ENCODE data around the gene MINDY1. TPM values are rescaled to one million over a fixed set of nuclear protein-coding genes. Genes with fewer than 3 reads are reported as not detected.
A peak's percentile ranks its signal among the peaks of the same experiment; 100 is the strongest.

Gene MINDY1
- total RNA-seq, 1 donor from 2014 or later, result 5.5 TPM

DNA sequence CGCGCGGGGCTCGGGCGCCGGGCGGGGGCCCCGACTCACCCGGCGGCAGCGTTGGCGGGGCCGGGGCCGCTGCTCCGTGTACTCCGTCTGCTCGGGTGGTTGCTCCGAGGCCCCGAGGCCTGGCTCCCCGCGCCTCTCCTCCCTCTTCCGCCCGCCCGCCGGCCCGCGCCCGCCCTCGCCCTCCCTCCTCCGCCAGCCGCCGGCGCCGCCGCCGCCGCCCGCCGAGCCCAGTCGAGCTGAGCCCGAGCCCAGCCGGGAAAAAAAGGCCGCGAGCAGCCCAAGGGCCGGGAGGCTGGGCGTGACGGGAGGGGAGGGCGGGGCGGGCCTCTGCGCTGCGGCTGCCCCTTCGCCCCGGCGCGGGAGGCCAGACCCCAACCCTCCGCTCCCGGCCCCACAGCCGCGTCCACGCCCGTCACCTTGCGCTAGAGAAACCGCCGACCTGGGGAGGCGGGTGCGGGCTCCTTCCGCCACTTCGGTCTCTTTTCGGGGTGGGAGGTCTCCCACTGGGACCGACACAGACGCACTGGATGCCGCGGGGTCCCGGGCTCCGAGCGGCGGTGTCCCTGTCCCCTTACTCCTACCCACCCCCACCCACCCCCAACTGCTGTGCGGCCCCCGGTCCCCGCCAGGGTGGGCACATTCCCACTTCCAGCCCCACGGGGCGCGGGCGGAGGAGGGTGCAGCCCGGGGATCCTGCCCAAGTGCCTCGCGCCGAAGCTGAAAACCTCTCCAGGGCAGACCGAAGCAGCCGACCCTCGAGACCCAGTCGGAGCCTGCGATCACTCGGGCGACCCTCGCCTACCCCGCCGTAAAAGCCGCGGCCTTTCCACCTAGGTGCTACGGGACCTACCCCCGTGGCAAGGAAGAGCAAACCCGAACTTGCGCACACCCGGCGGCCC, 31.9 kb downstream of the MINDY1 start, which contains the start of gene CERS2:
Gene CERS2 (minus strand): TSS at position 256 of the 899 bp plus-strand sequence. CDS start 5,745 bp downstream, outside the sequence.
- Histone ChIP-seq H3K4me3 (ENCODE audit: low read depth, low read length) (peak within 1 kb of the TSS; percentile 79), H3K36me3 (ENCODE audit: control insufficient read depth, insufficient read depth, low read length) (no peaks in the 10 kb centered on the region), H3K27me3 (ENCODE audit: control insufficient read depth, insufficient read depth, low read length) (no peaks in the 10 kb centered on the region)
- TF ChIP-seq, protein P1, sequence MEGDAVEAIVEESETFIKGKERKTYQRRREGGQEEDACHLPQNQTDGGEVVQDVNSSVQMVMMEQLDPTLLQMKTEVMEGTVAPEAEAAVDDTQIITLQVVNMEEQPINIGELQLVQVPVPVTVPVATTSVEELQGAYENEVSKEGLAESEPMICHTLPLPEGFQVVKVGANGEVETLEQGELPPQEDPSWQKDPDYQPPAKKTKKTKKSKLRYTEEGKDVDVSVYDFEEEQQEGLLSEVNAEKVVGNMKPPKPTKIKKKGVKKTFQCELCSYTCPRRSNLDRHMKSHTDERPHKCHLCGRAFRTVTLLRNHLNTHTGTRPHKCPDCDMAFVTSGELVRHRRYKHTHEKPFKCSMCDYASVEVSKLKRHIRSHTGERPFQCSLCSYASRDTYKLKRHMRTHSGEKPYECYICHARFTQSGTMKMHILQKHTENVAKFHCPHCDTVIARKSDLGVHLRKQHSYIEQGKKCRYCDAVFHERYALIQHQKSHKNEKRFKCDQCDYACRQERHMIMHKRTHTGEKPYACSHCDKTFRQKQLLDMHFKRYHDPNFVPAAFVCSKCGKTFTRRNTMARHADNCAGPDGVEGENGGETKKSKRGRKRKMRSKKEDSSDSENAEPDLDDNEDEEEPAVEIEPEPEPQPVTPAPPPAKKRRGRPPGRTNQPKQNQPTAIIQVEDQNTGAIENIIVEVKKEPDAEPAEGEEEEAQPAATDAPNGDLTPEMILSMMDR (IDR thresholded peaks at IDR 0.05; ENCODE audit: insufficient read depth, low read length, severe bottlenecking), result no peak
- DNase-seq (ENCODE audit: low read depth) (peak; percentile 36), FAIRE-seq (no peak)

DNA sequence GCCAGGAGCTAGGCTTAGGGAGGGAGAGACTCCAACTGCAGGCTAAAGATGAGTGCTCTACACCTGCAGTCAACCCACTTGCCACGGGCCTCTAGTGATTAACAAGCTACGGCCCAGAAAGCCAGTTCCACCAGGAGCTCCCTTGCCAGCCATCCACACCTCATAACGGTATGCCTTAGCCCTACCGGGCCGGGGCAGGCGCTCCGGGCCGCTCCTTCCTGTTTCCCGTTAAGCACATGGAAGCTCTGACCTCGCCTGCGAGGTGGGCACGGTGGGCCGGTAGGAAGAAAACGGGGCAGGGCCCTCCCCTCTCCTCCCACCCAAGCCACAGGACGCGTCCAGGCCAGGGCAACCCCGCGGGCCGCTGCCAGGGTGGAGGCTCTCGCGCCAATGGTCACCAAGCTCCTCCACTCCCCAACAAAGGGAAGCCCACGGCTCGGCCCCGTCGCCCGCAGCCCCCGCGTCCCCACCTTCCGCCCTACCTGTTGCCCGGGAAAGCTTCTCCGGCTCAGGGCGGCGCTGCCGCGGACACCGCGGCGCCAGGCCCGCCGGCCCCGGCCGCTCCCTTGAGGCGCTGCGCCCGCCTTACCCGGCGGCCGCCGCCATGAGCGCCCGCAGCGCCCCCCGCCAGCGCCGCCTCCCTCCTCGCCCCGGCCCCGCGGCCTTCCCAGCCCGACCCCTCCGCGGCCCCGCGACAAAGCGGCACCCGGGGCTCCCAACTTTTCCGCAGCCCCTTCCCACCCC, 32.7 kb downstream of the MINDY1 start:
- DNase-seq (ENCODE audit: low read depth), result peak; percentile 27
- no peaks in the 10 kb centered on the region for H3K27me3 ChIP-seq (ENCODE audit: control insufficient read depth, insufficient read depth, low read length)
- no peaks in the 10 kb centered on the region for H3K36me3 ChIP-seq (ENCODE audit: control insufficient read depth, insufficient read depth, low read length)
- TF ChIP-seq, protein P1 (IDR thresholded peaks at IDR 0.05; ENCODE audit: insufficient read depth, low read length, severe bottlenecking), result no peak
- no peak for FAIRE-seq
- peak overlapping the region; percentile 79 for H3K4me3 ChIP-seq (ENCODE audit: low read depth, low read length)

DNA sequence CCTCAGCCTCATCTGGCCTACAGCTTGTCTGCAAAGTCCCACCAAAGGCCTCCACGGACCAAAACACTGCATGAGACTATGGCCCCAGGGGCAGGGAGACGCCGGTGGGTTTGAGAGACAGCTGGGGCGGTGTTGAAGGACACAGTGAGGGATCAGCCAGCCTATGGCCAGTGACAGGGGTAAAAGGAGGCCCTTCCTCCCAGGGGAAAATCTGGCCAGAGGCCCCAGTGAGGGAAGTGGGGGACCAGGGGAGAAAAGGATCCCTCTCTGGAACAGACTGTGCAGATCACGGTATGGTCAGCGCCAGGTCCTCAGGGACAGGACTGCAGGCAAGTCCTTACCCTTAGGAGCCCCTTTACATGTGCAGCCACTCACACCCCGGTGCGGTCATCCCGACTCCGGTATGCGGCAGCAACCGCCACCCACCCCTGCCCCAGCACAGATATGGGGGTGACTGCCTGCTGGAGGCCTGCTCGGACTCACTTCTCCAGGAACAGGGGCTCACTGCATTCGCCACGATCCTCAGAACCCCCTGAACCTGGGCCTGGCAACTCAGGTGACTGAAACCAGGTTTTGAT, 33.4 kb downstream of the MINDY1 start:
- FAIRE-seq, result no peak
- DNase-seq (ENCODE audit: low read depth), result no peak
- no peaks in the 10 kb centered on the region for H3K27me3 ChIP-seq (ENCODE audit: control insufficient read depth, insufficient read depth, low read length)
- H3K36me3 ChIP-seq (ENCODE audit: control insufficient read depth, insufficient read depth, low read length), result peaks cover 5% of the 10 kb centered on the region
- H3K4me3 ChIP-seq (ENCODE audit: low read depth, low read length), result peak overlapping the region; percentile 79
- TF ChIP-seq, protein P1 (IDR thresholded peaks at IDR 0.05; ENCODE audit: insufficient read depth, low read length, severe bottlenecking), result no peak

DNA sequence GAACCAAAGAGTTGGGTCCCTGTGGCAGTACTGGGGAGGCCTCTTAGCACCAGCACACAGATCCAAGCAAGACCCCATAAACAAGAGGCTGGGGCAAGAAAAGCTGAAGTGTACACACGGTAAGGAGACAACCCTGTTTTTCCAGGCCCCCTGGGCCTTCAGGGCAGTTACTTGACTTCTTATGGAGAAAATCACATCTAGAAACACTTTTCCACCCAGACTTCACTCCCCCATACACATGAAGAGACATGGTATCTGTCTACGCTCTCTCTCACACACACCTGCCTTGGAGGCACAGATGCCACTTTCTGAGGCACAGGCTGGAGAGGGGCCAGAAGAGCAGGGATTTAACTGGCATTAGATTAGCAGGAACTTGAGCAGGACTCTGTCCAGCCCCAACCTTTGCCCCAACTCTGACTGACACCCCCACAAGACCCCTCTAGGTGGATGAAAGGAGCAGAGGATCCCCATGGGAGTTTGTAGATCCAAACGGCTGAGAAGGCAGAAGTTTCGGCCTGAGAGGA, 34.2 kb downstream of the MINDY1 start:
- DNase-seq (ENCODE audit: low read depth) (no peak), FAIRE-seq (no peak)
- TF ChIP-seq, protein P1 (IDR thresholded peaks at IDR 0.05; ENCODE audit: insufficient read depth, low read length, severe bottlenecking), result no peak
- no peak overlapping the region for H3K4me3 ChIP-seq (ENCODE audit: low read depth, low read length)
- H3K27me3 ChIP-seq (ENCODE audit: control insufficient read depth, insufficient read depth, low read length), result no peaks in the 10 kb centered on the region
- H3K36me3 ChIP-seq (ENCODE audit: control insufficient read depth, insufficient read depth, low read length), result peaks cover 13% of the 10 kb centered on the region

DNA sequence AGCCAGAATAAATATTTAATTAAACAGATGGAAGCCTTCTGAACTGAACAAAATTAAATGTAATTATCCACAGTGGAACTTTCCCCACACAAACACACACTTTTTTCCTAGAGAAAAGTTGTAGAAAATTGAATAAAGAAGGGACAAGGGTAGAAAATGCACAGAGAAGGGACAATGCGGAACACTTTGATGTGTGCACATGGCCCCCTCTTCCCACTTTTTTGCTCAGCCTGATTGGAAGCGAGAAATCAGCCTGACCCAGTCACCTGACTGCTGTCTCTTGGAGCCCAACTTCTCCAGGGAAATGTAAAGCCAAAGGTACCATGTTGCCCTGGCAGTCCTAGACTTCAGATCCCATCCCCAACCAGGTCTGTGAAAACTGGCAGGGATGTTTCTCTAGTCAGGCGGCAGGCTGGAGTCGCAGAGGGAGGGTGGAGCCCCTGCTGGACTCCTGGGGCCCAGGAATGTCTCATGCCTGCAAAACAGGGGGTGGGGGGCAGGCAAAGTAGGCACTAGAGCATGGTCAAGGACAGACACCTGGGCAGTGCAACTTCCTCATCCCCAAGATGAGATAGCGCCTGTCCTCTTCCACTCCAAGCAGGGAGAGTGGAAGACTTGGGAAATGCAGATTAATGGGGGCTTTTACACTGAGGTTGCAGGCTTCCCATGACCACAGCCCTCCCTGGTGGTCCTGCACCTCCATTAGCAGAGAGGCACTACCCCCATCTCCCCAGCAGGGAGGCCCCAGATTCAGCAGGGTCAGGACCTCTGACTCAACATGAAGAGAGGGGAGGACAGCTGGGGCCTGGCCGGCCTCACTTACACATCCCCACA, 34.9 kb downstream of the MINDY1 start:
- peaks cover 19% of the 10 kb centered on the region for H3K36me3 ChIP-seq (ENCODE audit: control insufficient read depth, insufficient read depth, low read length)
- FAIRE-seq (no peak), DNase-seq (ENCODE audit: low read depth) (no peak)
- TF ChIP-seq, protein P1 (IDR thresholded peaks at IDR 0.05; ENCODE audit: insufficient read depth, low read length, severe bottlenecking), result no peak
- no peaks in the 10 kb centered on the region for H3K27me3 ChIP-seq (ENCODE audit: control insufficient read depth, insufficient read depth, low read length)
- no peak overlapping the region for H3K4me3 ChIP-seq (ENCODE audit: low read depth, low read length)
